HCT116 (cell line): ENCODE data around the gene C22orf39. TPM values are rescaled to one million over a fixed set of nuclear protein-coding genes. Genes with fewer than 3 reads are reported as not detected.

Experiments
- ATAC-seq: fragments of 200-7000 bp; cut with Tn5 transposase; 2 replicates; pipeline ENCODE4 v1.9.1; 2020; ENCODE audit warnings: mild to moderate bottlenecking, moderate library complexity
- BruUV-seq: library from RNA; stranded (reverse); fragments of 400-500 nt; replicated peaks from 2 replicates; lab custom pipeline; 2021; lab: Mats Ljungman, UMichigan
- CTCF ChIA-PET: fragments of 300-600 bp; sonication (Branson Sonifier 250); formaldehyde crosslinking; loops from one replicate; lab custom pipeline; 2021; ENCODE audit warnings: antibody characterized with exemption; lab: Charles Lee
- POLR2A ChIA-PET: fragments of 300-600, 350-600 bp; sonication (Branson Sonifier 250); formaldehyde crosslinking; loops from one replicate; lab custom pipeline; 2021; ENCODE audit warnings: antibody characterized with exemption; lab: Charles Lee
- RAD21 ChIA-PET, 2 experiments: fragments of 300-600 bp; sonication (Branson Sonifier 250); formaldehyde crosslinking; loops; one replicate each; lab custom pipeline; 2023; ENCODE audit warnings: low total read pairs in 2 of 2; ENCODE audit not compliant: uncharacterized antibody in 2 of 2, unreplicated experiment in 2 of 2, low non-redundant PET in 1 of 2; lab: Charles Lee
- DNase-seq: peaks from one replicate; pipeline ENCODE4 v3.0.0-alpha.2; 2010; ENCODE audit warnings: low read depth, low spot score
- H2AFZ ChIP-seq: fragments of 200-600 bp; shearing (Covaris generic), sonication (generic); 2 replicates; pipeline ENCODE4 v1.6.1; 2017; ENCODE audit warnings: low read depth, mixed run types, mixed read lengths, antibody characterized with exemption, low read length; ENCODE audit not compliant: poor library complexity, severe bottlenecking
- H3K27ac ChIP-seq: 2 replicates; pipeline ENCODE4 v1.5.1; 2012; ENCODE audit warnings: low read depth, low read length
- H3K27me3 ChIP-seq: fragments of 200-600 bp; sonication (generic); 2 replicates; pipeline ENCODE4 v1.6.1; 2016; ENCODE audit warnings: mixed run types, low read length, mixed read lengths; ENCODE audit not compliant: insufficient read depth
- H3K36me3 ChIP-seq, 2 experiments: fragments of 200-500 bp in 1 of 2; fragments of 200-600 bp in 1 of 2; sonication (Bioruptor generic) in 1 of 2; sonication (generic) in 1 of 2; 2 replicates each; pipeline versions ENCODE4 v1.5.1 to v1.6.1; 2014 to 2016; ENCODE audit warnings: low read length in 2 of 2, inconsistent platforms in 1 of 2, mixed read lengths in 1 of 2, mixed run types in 1 of 2; ENCODE audit not compliant: insufficient read depth in 2 of 2, control insufficient read depth in 1 of 2
- H3K4me1 ChIP-seq, 2 experiments: fragments of 200-600 bp in 1 of 2; sonication (generic) in 1 of 2; 2 replicates each; pipeline versions ENCODE4 v1.5.1 to v1.6.1; 2012 to 2017; ENCODE audit warnings: low read length in 2 of 2, inconsistent platforms in 1 of 2, mild to moderate bottlenecking in 1 of 2, mixed read lengths in 1 of 2, mixed run types in 1 of 2, moderate library complexity in 1 of 2; ENCODE audit not compliant: insufficient read depth in 2 of 2, control insufficient read depth in 1 of 2
- H3K4me2 ChIP-seq: fragments of 200-600 bp; sonication (generic); 2 replicates; pipeline ENCODE4 v1.6.1; 2017; ENCODE audit warnings: mixed run types, low read length, mixed read lengths
- H3K4me3 ChIP-seq, 2 experiments: fragments of 200-600 bp in 1 of 2; sonication (generic) in 1 of 2; replicated peaks in 1 of 2; 2 replicates each; pipeline ENCODE4 v1.5.1; 2011 to 2016; ENCODE audit warnings: low read length in 2 of 2, control low read depth in 1 of 2, low read depth in 1 of 2, mild to moderate bottlenecking in 1 of 2, mixed read lengths in 1 of 2, mixed run types in 1 of 2
- H3K79me2 ChIP-seq: fragments of 200-600 bp; sonication (generic); 2 replicates; pipeline ENCODE4 v1.6.1; 2017; ENCODE audit warnings: mild to moderate bottlenecking, mixed run types, low read length, moderate library complexity, mixed read lengths; ENCODE audit not compliant: insufficient read depth
- H3K9ac ChIP-seq: fragments of 200-600 bp; sonication (generic); 2 replicates; pipeline ENCODE4 v1.6.1; 2016; ENCODE audit warnings: low read length, mixed read lengths
- H3K9me2 ChIP-seq: fragments of 200-600 bp; sonication (generic), shearing (Covaris generic); 2 replicates; pipeline ENCODE4 v1.6.1; 2017; ENCODE audit warnings: mixed run types, mild to moderate bottlenecking, moderate library complexity; ENCODE audit not compliant: insufficient read depth
- H3K9me3 ChIP-seq, 2 experiments: fragments of 200-500 bp in 1 of 2; fragments of 200-600 bp in 1 of 2; sonication (Bioruptor generic) in 1 of 2; sonication (generic) in 1 of 2; 2 replicates each; pipeline ENCODE4 v1.6.1; 2014 to 2017; ENCODE audit warnings: low read length in 2 of 2, mixed read lengths in 2 of 2, inconsistent platforms in 1 of 2, low read depth in 1 of 2, mild to moderate bottlenecking in 1 of 2, mixed run types in 1 of 2, moderate library complexity in 1 of 2; ENCODE audit not compliant: control insufficient read depth in 1 of 2, insufficient read depth in 1 of 2
- H4K20me1 ChIP-seq: fragments of 200-600 bp; sonication (generic), shearing (Covaris generic); 2 replicates; pipeline ENCODE4 v1.6.1; 2017; ENCODE audit warnings: mixed run types, mild to moderate bottlenecking, moderate library complexity; ENCODE audit not compliant: insufficient read depth
- CBX3 ChIP-seq: IDR thresholded peaks from 2 replicates; pipeline ENCODE4 v1.6.1; 2012; ENCODE audit warnings: low read depth
- EGR1 ChIP-seq: IDR thresholded peaks from 2 replicates; pipeline ENCODE4 v1.6.1; 2012; ENCODE audit warnings: low read depth
- ELF1 ChIP-seq: IDR thresholded peaks from 2 replicates; pipeline ENCODE4 v1.6.1; 2012; ENCODE audit warnings: low read depth, borderline replicate concordance
- EZH2 ChIP-seq: fragments of 200-600 bp; sonication (generic); IDR thresholded peaks from 2 replicates; pipeline ENCODE4 v1.6.1; 2017; ENCODE audit warnings: antibody characterized with exemption, mixed run types
- FOSL1 ChIP-seq: IDR thresholded peaks from 2 replicates; pipeline ENCODE4 v1.6.1; 2012; ENCODE audit warnings: low read depth
- JUND ChIP-seq: IDR thresholded peaks from 2 replicates; pipeline ENCODE4 v1.6.1; 2012
- REST ChIP-seq: IDR thresholded peaks from 2 replicates; pipeline ENCODE4 v1.6.1; 2012; ENCODE audit warnings: low read depth
- SRF ChIP-seq: IDR thresholded peaks from 2 replicates; pipeline ENCODE4 v1.6.1; 2012; ENCODE audit warnings: low read depth
- TCF7L2 ChIP-seq: IDR thresholded peaks from 2 replicates; pipeline ENCODE4 v1.7.0; 2011; ENCODE audit warnings: borderline replicate concordance, inconsistent platforms; ENCODE audit not compliant: insufficient read depth, insufficient read length; ENCODE audit errors: extremely low read depth
- YY1 ChIP-seq: IDR thresholded peaks from 2 replicates; pipeline ENCODE4 v1.6.1; 2011; ENCODE audit warnings: low read length, low read depth, moderate library complexity, mild to moderate bottlenecking; ENCODE audit not compliant: insufficient replicate concordance; ENCODE audit errors: extremely low read depth
- ZFX ChIP-seq: fragments of 450-650 bp; IDR thresholded peaks from 2 replicates; pipeline ENCODE4 v1.6.1; 2017
- intact Hi-C: fragments of 100-400 bp; cut with micrococcal nuclease; formaldehyde crosslinking; loops from 2 replicates; pipeline ENCODE4 v1.10.0; 2022
- total RNA-seq: library from RNA; stranded (reverse); gene quantifications from one replicate; pipeline ENCODE4 v1.2.1, GENCODE V29; 2021; ENCODE audit not compliant: unreplicated experiment

C22orf39 gene
- total RNA-seq, 1 experiment from 2014 or later, result 17.7 TPM

GRCh38 chr22:19471572-19471971 is 24.1 kb upstream of the C22orf39 start:
- no peaks in the 10 kb centered on the region for H3K9me2 ChIP-seq
- TF ChIP-seq TCF7L2 (no peak), ZFX (no peak), SRF (no peak), ELF1 (no peak), EGR1 (no peak), JUND (no peak), EZH2 (no peak), FOSL1 (no peak), CBX3 (no peak), REST (no peak), YY1 (no peak)
- H3K9ac ChIP-seq, result no peak overlapping the region
- no peak overlapping the region for H3K4me2 ChIP-seq
- peaks cover 3% of the 10 kb centered on the region; the same call in 1 of the 2 replicates for H4K20me1 ChIP-seq
- BruUV-seq, result no TSS peak
- H3K79me2 ChIP-seq, result peaks cover 69% of the 10 kb centered on the region
- H3K27me3 ChIP-seq, result no peaks in the 10 kb centered on the region
- no peak for ATAC-seq
- no peak overlapping the region for H3K27ac ChIP-seq
- ChIA-PET POLR2A (no interaction called here), RAD21 (no interaction called here), CTCF (no interaction called here)
- no peak overlapping the region for H2AFZ ChIP-seq
- H3K36me3 ChIP-seq, result peaks cover 33 to 72% of the 10 kb centered on the region in 2 experiments; a peak in 3 of 4 replicates
- H3K9me3 ChIP-seq, result no peaks in the 10 kb centered on the region
- no peak overlapping the region for H3K4me3 ChIP-seq
- H3K4me1 ChIP-seq, result no peaks in the 10 kb centered on the region
- DNase-seq, result no peak
- intact Hi-C loops, result loop anchor here (10.0 kb wide), 1 partner anchor 327 kb away; the partner anchor contains the start of gene ESS2
